ENCODE measurements around the gene ACSF3.

ACSF3 gene

DNA sequence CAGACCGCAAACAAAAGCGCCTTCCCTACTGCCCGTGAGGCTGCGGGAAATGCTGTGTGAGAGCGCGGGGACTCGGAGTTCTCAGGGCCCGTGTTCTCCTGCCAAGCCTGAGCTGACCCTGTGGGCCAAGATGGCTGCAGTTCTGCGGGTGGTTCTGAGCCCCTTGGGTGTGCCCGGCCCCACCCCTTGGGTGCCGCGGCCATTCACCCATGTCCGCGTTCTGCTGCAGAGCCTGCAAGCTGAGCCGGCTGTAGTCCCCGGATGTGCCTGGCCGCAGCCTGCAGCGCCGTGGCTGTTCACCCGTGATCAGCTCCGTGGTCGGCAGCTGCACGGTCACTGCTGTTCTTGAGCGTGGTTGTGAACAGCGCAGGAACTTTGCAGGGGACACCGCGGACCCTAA is 20.0 kb downstream of the ACSF3 start:
- DNase-seq, result no peak

DNA sequence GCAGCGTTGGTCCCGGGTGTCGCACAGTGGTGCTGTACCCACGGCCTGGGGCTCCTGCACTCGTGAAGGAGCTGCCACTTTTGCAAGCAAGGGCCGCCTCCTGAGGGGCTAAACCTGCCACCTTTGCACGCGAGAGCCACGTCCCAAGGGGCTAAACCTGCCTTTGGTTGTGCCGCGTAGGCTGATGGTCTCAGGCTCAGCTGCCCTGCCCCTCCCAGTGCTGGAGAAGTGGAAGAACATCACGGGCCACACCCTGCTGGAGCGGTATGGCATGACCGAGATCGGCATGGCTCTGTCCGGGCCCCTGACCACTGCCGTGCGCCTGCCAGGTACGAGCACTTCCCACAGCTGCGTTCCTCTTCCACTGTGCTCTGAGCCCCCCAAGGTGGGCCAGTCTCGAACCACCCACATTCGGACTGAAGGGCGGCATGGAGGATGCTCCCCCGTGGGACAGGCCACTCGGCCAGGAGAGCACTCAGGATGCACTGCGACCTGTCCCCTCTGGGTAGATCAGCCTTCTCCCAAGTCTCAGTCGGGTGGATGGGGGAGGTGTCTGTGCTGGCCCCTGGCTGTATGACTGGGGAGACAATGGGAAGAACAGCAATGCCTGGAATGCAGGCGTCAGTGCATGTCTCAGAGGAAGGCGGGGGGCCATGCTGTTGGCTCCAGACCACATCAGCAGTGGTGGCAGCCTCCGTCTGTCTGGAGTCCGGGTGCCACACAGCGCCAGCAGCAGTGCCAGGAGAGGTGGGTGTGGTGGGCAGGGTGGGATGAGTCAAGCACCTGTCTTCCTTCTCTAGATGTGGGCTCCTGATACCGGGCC is 20.7 kb downstream of the ACSF3 start:
- peak in 1 of 2 donors; percentile 34 for DNase-seq

- peak; percentile 79 to 84 for DNase-seq
Observed at GRCh38 chr16:89115216-89115861, 21.7 kb downstream of the ACSF3 start.

DNA sequence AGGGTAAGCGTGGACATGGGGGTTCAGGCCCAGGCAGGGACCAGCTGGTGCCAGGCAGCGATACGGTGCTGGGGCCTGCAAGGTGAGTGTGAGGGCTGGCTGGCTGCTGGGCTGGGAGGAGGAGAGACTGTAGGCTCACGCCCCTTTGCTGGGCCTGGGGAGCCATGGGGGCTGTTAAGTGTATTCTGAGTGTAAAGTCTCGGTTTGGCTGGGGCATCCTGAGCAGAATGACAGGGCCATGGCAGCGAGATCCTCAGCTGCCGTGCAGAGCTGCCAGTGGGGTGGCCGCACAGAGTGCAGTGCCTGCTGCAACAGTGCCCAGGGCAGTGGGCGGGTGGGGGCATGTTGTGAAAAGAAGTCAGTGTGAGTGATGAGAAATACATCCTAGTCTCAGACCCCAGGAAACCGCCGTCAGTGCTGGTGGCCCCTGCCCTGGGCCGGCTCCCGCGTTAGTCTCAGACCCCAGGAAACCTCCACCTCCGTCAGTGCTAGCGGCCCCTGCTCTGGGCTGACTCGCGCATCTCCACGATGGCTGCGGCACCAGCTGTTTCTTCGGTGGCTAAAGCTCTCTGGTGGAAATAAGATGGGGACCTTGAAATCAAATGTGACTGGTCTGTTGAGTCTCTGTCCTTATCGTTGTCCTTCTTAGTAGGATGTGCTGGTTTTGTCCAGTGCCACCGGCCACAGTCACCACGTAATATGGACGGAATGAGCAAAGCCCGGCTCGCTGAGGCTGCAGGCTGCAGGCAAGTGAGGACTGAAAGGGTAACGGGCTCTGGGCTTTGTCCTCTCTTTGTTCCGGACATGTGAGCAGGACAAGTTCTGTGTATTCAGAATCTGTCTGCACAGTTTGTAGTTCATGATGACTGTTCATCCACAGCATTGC is 22.9 kb downstream of the ACSF3 start:
- DNase-seq, result no peak

DNA sequence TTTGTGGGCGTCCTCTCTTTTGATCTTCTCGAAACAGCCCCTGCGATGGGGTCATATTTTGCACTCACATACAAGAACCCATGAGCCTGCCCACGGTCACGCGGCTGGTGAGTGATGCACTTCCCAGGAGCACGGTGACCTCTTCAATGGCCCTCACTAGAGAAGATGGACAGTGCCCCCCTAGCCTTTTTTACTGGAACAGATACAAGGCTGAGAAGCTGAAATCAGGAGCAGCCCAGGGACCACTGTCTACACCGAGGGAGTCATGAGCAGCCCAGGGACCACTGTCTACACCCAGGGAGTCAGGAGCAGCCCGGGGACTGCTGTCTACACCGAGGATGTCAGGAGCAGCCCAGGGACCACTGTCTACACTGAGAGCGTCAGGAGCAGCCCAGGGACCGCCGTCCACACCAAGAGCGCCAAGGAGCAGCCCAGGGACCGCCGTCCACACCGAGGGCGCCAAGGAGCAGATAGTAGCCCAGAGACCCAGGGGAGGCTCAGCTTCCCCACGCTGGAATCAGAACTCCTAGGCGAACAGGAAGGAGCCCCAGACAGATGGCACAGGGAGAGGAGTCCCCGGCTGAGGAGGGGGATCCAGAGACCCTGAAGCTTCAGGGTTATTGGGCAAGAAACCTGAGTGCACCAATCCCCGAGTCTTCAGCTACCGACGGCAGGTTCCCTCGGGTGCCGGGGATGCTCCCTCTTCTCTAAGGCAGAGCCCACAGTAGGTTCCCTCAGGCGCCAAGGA is 23.7 kb downstream of the ACSF3 start:
- no peak for DNase-seq

DNA sequence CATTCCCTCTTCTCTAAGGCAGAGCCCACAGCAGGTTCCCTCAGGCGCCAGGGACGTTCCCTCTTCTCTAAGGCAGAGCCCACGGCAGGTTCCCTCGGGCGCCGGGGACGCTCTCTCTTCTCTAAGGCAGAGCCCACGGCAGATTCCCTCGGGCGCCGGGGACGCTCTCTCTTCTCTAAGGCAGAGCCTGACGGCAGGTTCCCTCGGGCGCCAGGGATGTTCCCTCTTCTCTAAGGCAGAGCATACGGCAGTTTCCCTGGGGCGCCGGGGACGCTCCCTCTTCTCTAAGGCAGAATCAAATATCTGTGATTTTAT is 24.3 kb downstream of the ACSF3 start:
- DNase-seq, result no peak

DNA sequence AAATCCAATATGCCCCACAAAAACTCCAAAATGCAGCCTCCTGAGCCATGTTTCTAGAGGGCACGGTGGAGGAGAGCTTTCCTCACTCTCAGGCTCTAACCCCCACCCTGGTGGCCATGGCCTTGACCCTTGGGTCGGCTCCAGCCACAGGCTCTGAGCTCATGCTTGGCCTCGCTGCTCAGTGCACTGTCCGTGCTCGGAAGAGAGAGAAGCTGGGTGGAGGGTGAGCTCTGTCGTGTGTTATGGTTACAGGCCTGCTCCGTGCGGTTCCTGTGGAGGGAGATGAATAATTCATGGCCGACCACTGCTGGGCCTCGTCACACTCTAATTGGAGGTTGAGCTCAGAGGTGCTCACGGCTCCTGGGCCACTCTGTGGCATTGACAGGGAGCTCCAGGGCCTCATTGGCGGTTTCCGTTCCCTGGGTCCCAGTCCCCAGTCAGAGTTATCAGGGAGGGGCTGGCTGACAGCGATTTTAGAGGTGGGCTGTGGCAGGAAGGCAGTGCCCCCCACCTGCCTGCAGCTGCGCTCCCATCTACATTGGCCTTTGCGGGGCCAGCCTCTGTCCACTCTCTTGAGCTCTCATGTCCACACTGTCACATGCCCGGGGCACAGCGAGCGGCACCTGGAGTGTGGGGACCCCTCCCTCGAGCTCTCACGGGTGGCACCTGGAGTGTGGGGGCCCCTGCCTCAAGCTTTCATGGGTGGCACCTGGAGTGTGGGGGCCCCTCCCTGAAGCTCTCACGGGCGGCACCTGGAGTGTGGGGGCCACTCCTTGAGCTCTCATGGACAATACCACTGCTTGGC is 24.9 kb downstream of the ACSF3 start:
- DNase-seq, result no peak

GRCh38 chr16:89119166-89119621 is 25.5 kb downstream of the ACSF3 start:
- no peak for DNase-seq

DNA sequence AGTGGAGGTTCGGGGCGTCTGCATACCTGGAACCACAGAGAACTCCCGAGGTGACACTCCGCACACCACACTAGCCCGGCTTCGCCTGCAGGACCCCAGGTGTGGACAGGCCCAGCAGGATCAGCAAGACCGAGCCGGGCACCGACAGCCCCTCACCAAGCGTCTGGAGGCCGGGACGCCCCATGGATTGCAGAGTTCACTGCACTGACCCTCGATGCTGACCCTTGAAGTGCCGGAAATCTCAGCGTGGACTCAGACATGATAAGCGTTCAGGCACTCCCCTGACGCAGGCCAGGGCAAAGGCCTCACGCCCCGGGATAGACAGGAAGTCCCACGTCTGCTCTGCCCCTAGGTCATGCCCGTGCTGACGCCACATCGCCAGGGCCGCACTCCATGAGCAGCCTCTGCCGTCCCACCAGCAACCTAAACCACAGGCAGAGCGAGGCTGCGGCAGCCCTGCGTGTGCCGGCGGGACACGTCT is 26.0 kb downstream of the ACSF3 start:
- no peak for DNase-seq

DNA sequence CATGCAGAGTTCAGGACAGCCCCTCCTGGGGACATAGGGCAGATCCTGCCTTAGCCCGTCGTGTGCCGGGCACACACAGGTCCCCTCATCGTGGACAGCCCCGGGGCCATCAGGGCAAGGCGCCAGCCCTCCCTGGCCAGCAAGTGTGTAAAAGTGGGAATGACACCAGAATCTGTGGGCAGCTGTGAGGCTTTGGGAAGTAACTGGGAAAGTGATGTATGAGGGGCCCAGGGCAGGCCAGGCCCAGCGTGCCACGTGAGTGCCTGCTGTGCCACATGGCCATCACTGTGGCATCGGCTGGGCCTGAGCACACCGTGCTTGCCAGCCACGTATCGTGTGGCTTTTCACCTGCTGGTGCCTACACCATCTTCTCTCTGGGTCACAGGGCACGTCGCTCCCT is 26.6 kb downstream of the ACSF3 start:
- DNase-seq, result no peak

GRCh38 chr16:89120921-89121351 is 27.3 kb downstream of the ACSF3 start:
- no peak for DNase-seq

- no peak for DNase-seq
Observed at GRCh38 chr16:89121691-89122321, 28.2 kb downstream of the ACSF3 start.

GRCh38 chr16:89122322-89122851 is 28.7 kb downstream of the ACSF3 start:
- DNase-seq, result peak; percentile 38 to 49

DNA sequence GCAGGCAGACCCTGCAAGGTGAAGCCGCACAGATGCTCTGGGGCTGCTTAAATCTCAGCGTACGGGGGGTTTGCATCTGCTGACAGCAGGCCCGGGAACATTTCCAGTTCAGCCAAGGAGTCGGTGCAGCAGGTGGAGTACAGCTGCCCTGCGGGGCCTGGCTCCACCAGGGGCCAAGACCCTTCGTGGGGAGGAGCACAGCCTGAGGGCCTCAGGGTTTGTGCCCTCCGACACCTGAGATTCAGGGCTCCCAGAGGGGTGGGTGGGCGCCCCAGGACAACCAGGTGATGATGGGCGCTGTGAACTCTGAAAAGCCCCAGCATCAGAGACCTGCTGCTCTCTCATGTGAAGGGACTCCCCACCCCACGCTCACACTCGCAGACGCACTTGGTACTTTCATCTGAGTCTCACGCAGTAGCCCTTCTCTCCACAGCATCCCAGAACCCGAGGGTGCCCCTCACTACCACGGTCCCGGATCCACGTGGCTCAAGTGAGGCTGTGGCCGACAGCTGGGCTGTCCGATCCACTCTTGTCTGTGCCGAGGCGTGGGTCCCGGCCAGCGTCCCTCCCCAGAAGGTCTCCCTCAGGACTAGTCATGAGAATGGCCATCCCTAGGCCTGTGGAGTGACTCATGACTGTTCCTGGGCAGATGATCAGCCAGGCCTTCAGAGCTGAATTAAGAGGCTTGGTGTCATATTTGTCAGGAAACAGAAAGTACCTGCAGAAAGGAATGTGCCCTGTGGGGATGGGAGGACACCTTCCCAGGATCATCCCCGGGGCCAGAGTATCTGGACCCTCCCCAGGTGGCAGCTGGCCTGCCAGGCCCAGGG is 29.6 kb downstream of the ACSF3 start:
- DNase-seq, result no peak

DNA sequence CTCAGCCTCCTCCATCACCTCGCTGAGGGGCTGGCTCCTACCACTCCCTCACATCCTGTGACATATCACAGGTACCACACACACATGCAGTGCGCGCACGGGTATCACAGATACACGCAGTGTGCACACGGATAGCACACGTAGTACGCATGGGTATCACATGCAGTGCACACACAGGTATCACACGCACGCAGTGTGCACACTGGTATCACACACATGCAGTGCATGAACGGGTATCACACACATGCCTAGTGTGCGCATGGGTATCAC is 30.1 kb downstream of the ACSF3 start:
- DNase-seq, result no peak

DNA sequence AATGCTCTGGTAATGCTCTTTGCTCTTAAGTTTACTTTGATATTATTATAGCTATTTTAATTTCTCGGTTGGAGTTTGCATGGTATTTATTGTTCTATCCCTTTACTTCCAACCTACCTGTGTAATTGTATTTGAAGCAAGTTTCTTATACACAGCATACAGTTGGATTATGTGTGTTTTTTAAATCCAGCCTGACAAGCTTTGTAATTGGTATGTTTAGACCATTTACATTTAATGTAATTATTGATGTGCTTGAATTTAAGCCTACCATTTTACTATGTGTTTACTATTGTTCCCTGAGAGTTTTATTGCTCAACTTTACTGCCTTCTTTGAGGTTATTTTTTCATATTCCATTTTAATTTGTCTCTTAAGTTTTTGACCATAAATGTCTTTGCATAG is 35.7 kb downstream of the ACSF3 start:
- DNase-seq, result no peak

DNA sequence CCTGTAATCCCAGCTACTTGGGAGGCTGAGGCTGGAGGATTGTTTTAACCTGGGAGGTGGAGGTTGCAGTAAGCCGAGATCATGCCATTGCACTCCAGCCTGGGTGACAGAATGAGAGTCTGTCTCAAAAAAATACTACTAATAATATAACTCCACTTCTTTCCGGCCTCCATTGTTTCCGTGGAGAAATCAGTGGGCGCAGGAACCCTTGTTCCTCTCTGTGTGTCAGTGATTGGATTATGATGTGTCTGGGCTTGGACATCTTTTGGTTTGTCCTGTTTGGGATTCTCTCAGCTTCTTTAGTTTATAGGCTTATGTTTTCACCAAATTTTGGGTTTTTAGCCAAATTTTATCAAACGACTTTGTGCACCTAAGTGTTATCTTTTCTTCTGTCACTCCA is 36.8 kb downstream of the ACSF3 start:
- no peak for DNase-seq

DNA sequence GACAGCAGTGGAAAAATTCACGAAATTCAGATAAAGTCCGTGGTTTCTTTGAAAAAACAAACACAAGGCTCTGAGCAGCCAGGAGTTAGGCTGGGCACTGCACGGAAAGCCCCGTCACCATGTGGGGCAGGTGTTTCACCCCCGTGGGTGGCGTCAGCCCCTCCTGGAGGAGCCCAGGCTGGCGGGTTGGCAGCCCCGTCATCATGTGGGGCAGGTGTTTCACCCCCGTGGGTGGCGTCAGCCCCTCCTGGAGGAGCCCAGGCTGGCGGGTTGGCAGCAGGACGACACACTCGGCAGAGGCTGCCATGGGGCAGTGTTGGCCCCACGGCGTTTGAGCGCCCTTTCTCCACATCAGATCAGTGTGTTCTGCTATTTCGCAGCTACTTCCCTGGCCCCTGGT is 38.1 kb downstream of the ACSF3 start:
- no peak for DNase-seq

DNA sequence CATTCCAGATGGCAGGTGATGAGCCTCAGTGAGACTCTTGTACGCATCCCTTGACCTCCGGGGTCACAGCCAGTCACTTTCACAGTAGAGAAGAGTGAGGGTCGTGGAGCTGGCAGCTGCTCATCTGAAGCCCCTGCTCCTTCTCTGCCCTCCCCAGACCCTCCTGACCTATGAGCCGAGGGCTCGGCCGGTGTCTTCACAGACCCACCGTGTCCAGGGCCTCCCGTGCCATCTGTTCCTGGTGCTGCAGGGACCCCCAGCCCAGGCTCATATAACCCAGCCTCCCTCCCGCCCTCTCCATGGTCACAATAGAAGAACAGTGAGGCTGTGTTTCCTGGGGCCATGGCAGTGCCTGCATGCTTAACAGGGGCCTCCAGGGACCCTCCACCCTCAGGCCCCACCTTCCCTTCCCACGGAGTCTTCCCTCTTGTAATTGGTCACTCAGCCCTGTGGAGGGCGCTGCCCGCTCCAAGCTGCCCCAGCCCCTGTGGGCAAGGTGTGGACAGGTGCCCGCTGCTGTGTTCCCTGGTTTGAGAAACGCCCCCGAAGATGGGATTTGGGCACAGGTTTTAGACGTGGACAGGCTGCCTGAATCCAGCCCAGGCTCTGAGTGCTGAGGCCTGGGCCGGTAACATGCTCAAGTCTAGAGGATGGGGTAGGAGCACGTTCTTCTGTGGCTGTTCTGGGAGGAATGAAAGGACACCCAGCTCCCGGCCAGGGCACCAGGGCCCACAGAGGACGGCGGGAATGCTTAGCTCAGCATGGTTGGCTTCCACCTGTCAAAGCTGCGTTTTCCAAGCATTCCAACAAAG is 38.7 kb downstream of the ACSF3 start:
- DNase-seq, result no peak

All from stimulated activated CD4-positive, alpha-beta T cell treated with anti-CD3 and anti-CD28 coated beads, Interleukin-2, amount 100 ng/mL, for 24 hours (primary cell).